ENCODE measurements around the gene ITIH5. TPM values are rescaled to one million over a fixed set of nuclear protein-coding genes. Genes with fewer than 3 reads are reported as not detected.

Gene ITIH5
- total RNA-seq, 4 donors from 2014 or later = 4.4 to 10.7 (median 8.3) TPM

- WGBS, 2 donors = 64 to 70% methylated on average over 4 of the region's 4 CpGs
- intact Hi-C loops (cut with DNase I; ENCODE audit: low total_unique reads) = no loop called here
- DNase-seq (ENCODE audit: low spot score in 2 of 2) = no peak
- no peak overlapping the region for H3K4me3 ChIP-seq (ENCODE audit: low read depth, poor library complexity, severe bottlenecking)
- TF ChIP-seq CTCF (IDR thresholded peaks at IDR 0.05) (no peak), POLR2A (IDR thresholded peaks at IDR 0.05) (no peak)
Observed at GRCh38 chr10:7707102-7707501, 40.3 kb upstream of the ITIH5 start.

- WGBS, 2 donors = 79% methylated on average over 4 of the region's 4 CpGs
- TF ChIP-seq CTCF (IDR thresholded peaks at IDR 0.05) (no peak), POLR2A (IDR thresholded peaks at IDR 0.05) (no peak)
- no peak overlapping the region for H3K4me3 ChIP-seq (ENCODE audit: low read depth, poor library complexity, severe bottlenecking)
- no peak for DNase-seq (ENCODE audit: low spot score in 2 of 2)
- intact Hi-C loops (cut with DNase I; ENCODE audit: low total_unique reads) = no loop called here
Observed at GRCh38 chr10:7706534-7707073, 39.8 kb upstream of the ITIH5 start.

- TF ChIP-seq CTCF (IDR thresholded peaks at IDR 0.05) (no peak), POLR2A (IDR thresholded peaks at IDR 0.05) (no peak)
- DNase-seq (ENCODE audit: low spot score in 2 of 2) = no peak
- intact Hi-C loops (cut with DNase I; ENCODE audit: low total_unique reads) = no loop called here
- no peak overlapping the region for H3K4me3 ChIP-seq (ENCODE audit: low read depth, poor library complexity, severe bottlenecking)
- WGBS, 2 donors = 78 to 86% methylated on average over 3 of the region's 3 CpGs
Observed at GRCh38 chr10:7705341-7705740, 38.6 kb upstream of the ITIH5 start.

GRCh38 chr10:7704071-7705016 lies 37.6 kb upstream of the ITIH5 start:
- intact Hi-C loops (cut with DNase I; ENCODE audit: low total_unique reads) = no loop called here
- no peak overlapping the region for H3K4me3 ChIP-seq (ENCODE audit: low read depth, poor library complexity, severe bottlenecking)
- TF ChIP-seq POLR2A (IDR thresholded peaks at IDR 0.05) = no peak
- no peak for TF ChIP-seq CTCF (IDR thresholded peaks at IDR 0.05)
- 68 to 80% methylated on average over 8 of the region's 8 CpGs for WGBS, 2 donors
- DNase-seq (ENCODE audit: low spot score in 2 of 2) = no peak

- DNase-seq (ENCODE audit: low spot score in 2 of 2) = no peak
- intact Hi-C loops (cut with DNase I; ENCODE audit: low total_unique reads) = no loop called here
- no peak within 1 kb of the TSS for H3K4me3 ChIP-seq (ENCODE audit: low read depth, poor library complexity, severe bottlenecking)
- WGBS, 2 donors = 54 to 61% methylated on average over 4 of the region's 4 CpGs
- TF ChIP-seq POLR2A (IDR thresholded peaks at IDR 0.05) = no peak
- no peak for TF ChIP-seq CTCF (IDR thresholded peaks at IDR 0.05)
Observed at GRCh38 chr10:7703140-7703539, 36.4 kb upstream of the ITIH5 start, which contains the start of gene ITIH2. Gene ITIH2 (plus strand): TSS chr10:7703316. CDS start chr10:7703435, 119 bp downstream.
